IMR-90 (cell line): ENCODE measurements around the gene FAM181B. TPM values are rescaled to one million over a fixed set of nuclear protein-coding genes. Genes with fewer than 3 reads are reported as not detected.

Source experiments
- ATAC-seq: fragments of 200-7000 bp; cut with Tn5 transposase; 2 replicates; pipeline ENCODE4 v1.9.1; 2020; ENCODE audit warnings: low read depth, mild to moderate bottlenecking, moderate library complexity
- BruUV-seq: library from RNA; stranded (reverse); fragments of 400-500 nt; replicated peaks from 2 replicates; lab custom pipeline; 2021; lab: Mats Ljungman, UMichigan
- CTCF ChIA-PET: fragments of 300-600 bp; formaldehyde crosslinking; extraction: SDS; loops from one replicate; lab custom pipeline; 2021; ENCODE audit warnings: antibody characterized with exemption; lab: Yijun Ruan, JAX
- POLR2A ChIA-PET: fragments of 300-600 bp; sonication (Branson Sonifier 250); formaldehyde crosslinking; loops from one replicate; lab custom pipeline; 2022; ENCODE audit warnings: antibody characterized with exemption; ENCODE audit not compliant: unreplicated experiment; lab: Charles Lee
- DNase-seq: peaks from one replicate; pipeline ENCODE4 v3.0.0; 2013
- H2AFZ ChIP-seq: replicated peaks from 2 replicates; pipeline ENCODE3; 2013; ENCODE audit warnings: low read length, mild to moderate bottlenecking; ENCODE audit not compliant: poor library complexity
- H2AK5ac ChIP-seq: 2 replicates; pipeline ENCODE4 v1.6.1; 2013; ENCODE audit warnings: low read depth, low read length, inconsistent platforms
- H2AK9ac ChIP-seq: replicated peaks from 2 replicates; pipeline ENCODE3; 2013; ENCODE audit warnings: mild to moderate bottlenecking, low read depth, low read length, moderate library complexity; ENCODE audit not compliant: poor library complexity
- H2BK120ac ChIP-seq: 2 replicates; pipeline ENCODE4 v1.6.1; 2013; ENCODE audit warnings: low read depth, low read length, inconsistent platforms
- H2BK15ac ChIP-seq: 3 replicates; pipeline ENCODE4 v1.6.1; 2013; ENCODE audit warnings: low read depth, low read length, inconsistent platforms
- H2BK20ac ChIP-seq: 2 replicates; pipeline ENCODE4 v1.6.1; 2013; ENCODE audit warnings: low read depth, mild to moderate bottlenecking, inconsistent platforms, low read length, moderate library complexity
- H2BK5ac ChIP-seq: 2 replicates; pipeline ENCODE4 v1.6.1; 2013; ENCODE audit warnings: mild to moderate bottlenecking, low read depth, low read length, inconsistent platforms; ENCODE audit not compliant: poor library complexity, severe bottlenecking
- H3K14ac ChIP-seq: replicated peaks from 2 replicates; pipeline ENCODE4 v1.6.1; 2013; ENCODE audit warnings: low read depth, low read length, inconsistent platforms
- H3K18ac ChIP-seq: 2 replicates; pipeline ENCODE4 v1.6.1; 2013; ENCODE audit warnings: low read depth, low read length, control low read depth
- H3K23ac ChIP-seq: 2 replicates; pipeline ENCODE4 v1.6.1; 2013; ENCODE audit warnings: low read depth, low read length, inconsistent platforms
- H3K27ac ChIP-seq: 2 replicates; pipeline ENCODE4 v1.5.1; 2013; ENCODE audit warnings: mild to moderate bottlenecking, control low read depth, low read length; ENCODE audit not compliant: insufficient read depth
- H3K27me3 ChIP-seq: 2 replicates; pipeline ENCODE4 v1.6.1; 2013; ENCODE audit warnings: low read length; ENCODE audit not compliant: control insufficient read depth, insufficient read depth
- H3K36me3 ChIP-seq: 2 replicates; pipeline ENCODE4 v1.6.1; 2013; ENCODE audit warnings: low read length, mixed read lengths; ENCODE audit not compliant: control insufficient read depth, insufficient read depth
- H3K4ac ChIP-seq: 2 replicates; pipeline ENCODE4 v1.6.1; 2013; ENCODE audit warnings: low read depth, low read length, inconsistent platforms
- H3K4me1 ChIP-seq: 2 replicates; pipeline ENCODE4 v1.6.1; 2013; ENCODE audit warnings: low read length, mixed read lengths; ENCODE audit not compliant: control insufficient read depth, insufficient read depth
- H3K4me2 ChIP-seq: 2 replicates; pipeline ENCODE4 v1.6.1; 2013; ENCODE audit warnings: low read depth, mild to moderate bottlenecking, control low read depth, low read length, moderate library complexity
- H3K4me3 ChIP-seq: 2 replicates; pipeline ENCODE4 v1.5.1; 2013; ENCODE audit warnings: low read depth, mild to moderate bottlenecking, control low read depth, low read length, moderate library complexity; ENCODE audit not compliant: insufficient read depth
- H3K56ac ChIP-seq: 2 replicates; pipeline ENCODE4 v1.6.1; 2013; ENCODE audit warnings: low read length, inconsistent platforms; ENCODE audit not compliant: insufficient read depth; ENCODE audit errors: extremely low read depth
- H3K79me1 ChIP-seq, 2 experiments: 2 replicates each; pipeline ENCODE4 v1.6.1; 2013; ENCODE audit warnings: low read length in 2 of 2, inconsistent platforms in 1 of 2, low read depth in 1 of 2
- H3K9ac ChIP-seq: 2 replicates; pipeline ENCODE4 v1.6.1; 2013; ENCODE audit warnings: low read depth, low read length, control low read depth
- H3K9me1 ChIP-seq: 2 replicates; pipeline ENCODE4 v1.6.1; 2013; ENCODE audit warnings: low read length, inconsistent platforms; ENCODE audit not compliant: insufficient read depth
- H3K9me3 ChIP-seq: 2 replicates; pipeline ENCODE4 v1.6.1; 2013; ENCODE audit warnings: low read length; ENCODE audit not compliant: control insufficient read depth, insufficient read depth
- H4K20me1 ChIP-seq: 2 replicates; pipeline ENCODE4 v1.6.1; 2013; ENCODE audit warnings: low read length, inconsistent platforms; ENCODE audit not compliant: insufficient read depth
- H4K5ac ChIP-seq: 2 replicates; pipeline ENCODE4 v1.6.1; 2013; ENCODE audit warnings: mild to moderate bottlenecking, low read depth, low read length, control low read depth
- H4K8ac ChIP-seq, 2 experiments: 2 replicates each; pipeline ENCODE4 v1.6.1; 2013; ENCODE audit warnings: low read depth in 2 of 2, low read length in 2 of 2, control low read depth in 1 of 2, inconsistent platforms in 1 of 2
- H4K91ac ChIP-seq: 2 replicates; pipeline ENCODE4 v1.6.1; 2013; ENCODE audit warnings: low read depth, low read length, inconsistent platforms; ENCODE audit not compliant: insufficient read depth
- CHD1 ChIP-seq: IDR thresholded peaks from 2 replicates; pipeline ENCODE4 v1.6.1; 2012; ENCODE audit warnings: low read depth, low read length, improper control_type of control experiment
- ELK1 ChIP-seq: fragments of 150-350 bp; IDR thresholded peaks from 2 replicates; pipeline ENCODE4 v1.6.1; 2016; ENCODE audit warnings: low read depth, mild to moderate bottlenecking, low read length, moderate library complexity, borderline replicate concordance
- MAFK ChIP-seq: IDR thresholded peaks from 2 replicates; pipeline ENCODE4 v1.6.1; 2012; ENCODE audit warnings: low read depth, low read length, improper control_type of control experiment
- MAZ ChIP-seq: IDR thresholded peaks from 2 replicates; pipeline ENCODE4 v1.6.1; 2012; ENCODE audit warnings: low read depth, mild to moderate bottlenecking, low read length, improper control_type of control experiment, moderate library complexity, borderline replicate concordance
- MXI1 ChIP-seq: IDR thresholded peaks from 2 replicates; pipeline ENCODE4 v1.6.1; 2012; ENCODE audit warnings: low read depth, mild to moderate bottlenecking, low read length, moderate library complexity, borderline replicate concordance
- POLR2A ChIP-seq: IDR thresholded peaks from 2 replicates; pipeline ENCODE4 v1.6.1; 2012; ENCODE audit warnings: mild to moderate bottlenecking, low read depth, low read length
- RAD21 ChIP-seq: IDR thresholded peaks from 2 replicates; pipeline ENCODE4 v1.6.1; 2012; ENCODE audit warnings: low read length, improper control_type of control experiment
- RFX5 ChIP-seq: IDR thresholded peaks from 2 replicates; pipeline ENCODE4 v1.8.0; 2012; ENCODE audit warnings: low read depth, mild to moderate bottlenecking, low read length, moderate library complexity
- SMC3 ChIP-seq: fragments of 150-350 bp; IDR thresholded peaks from 2 replicates; pipeline ENCODE4 v1.6.1; 2016; ENCODE audit warnings: low read depth, mild to moderate bottlenecking, antibody characterized with exemption, low read length, moderate library complexity
- USF2 ChIP-seq: fragments of 150-350 bp; IDR thresholded peaks from 2 replicates; pipeline ENCODE4 v1.6.1; 2017; ENCODE audit warnings: mild to moderate bottlenecking, antibody characterized with exemption, low read length, low read depth
- WGBS, 2 experiments: methylation state at CpG; one replicate each; pipeline versions ENCODE4 v1.1.5 to v1.1.7; 2013; ENCODE audit warnings: missing lambda C conversion rate in 2 of 2; ENCODE audit not compliant: insufficient read length in 1 of 2; ENCODE audit errors: extremely low coverage in 2 of 2; 5-methylcytosine and 5-hydroxymethylcytosine counted together
- dilution Hi-C: fragments of 300-500 bp; cut with HindIII; formaldehyde crosslinking; loops from one replicate; pipeline ENCODE4 v1.14.3; 2018; ENCODE audit warnings: low sequenced_read_pairs; ENCODE audit not compliant: unreplicated experiment
- in situ Hi-C: fragments of 300-500 bp; cut with MboI; formaldehyde crosslinking; loops from 3 replicates; pipeline ENCODE4 v1.14.3; 2019; ENCODE audit warnings: low sequenced_read_pairs, inconsistent platforms, mixed read lengths
- intact Hi-C: fragments of 100-400 bp; cut with micrococcal nuclease; formaldehyde crosslinking; loops from 2 replicates; pipeline ENCODE4 v1.10.0; 2022
- polyA plus RNA-seq, 3 experiments: library from polyadenylated mRNA; depleted of rRNA; stranded (reverse); fragments of >200 nt; gene quantifications; 2 replicates each; pipeline ENCODE4 v1.2.3, GENCODE V29; 2012; ENCODE audit warnings: low replicate concordance in 1 of 3
- total RNA-seq: library from RNA; depleted of rRNA; stranded (reverse); fragments of >200 nt; gene quantifications from 2 replicates; pipeline ENCODE4 v1.2.3, GENCODE V29; 2012
- TF ChIP-seq, protein P1 (sequence below): conservative IDR thresholded peaks from 2 replicates; pipeline ENCODE4 v1.5.1; 2012; ENCODE audit warnings: mild to moderate bottlenecking, low read depth, low read length, improper control_type of control experiment

FAM181B gene
- total and polyA plus RNA-seq, 2 of the 4 experiments (the other 2 are of a cell fraction): not detected

GRCh38 chr11:82754410-82754809 is 20.7 kb upstream of the FAM181B start:
- H2BK120ac ChIP-seq: no peak overlapping the region
- intact Hi-C loops (no loop called here), in situ Hi-C loops (no loop called here), dilution Hi-C loops (no loop called here)
- H2BK20ac ChIP-seq: no peak overlapping the region
- H3K14ac ChIP-seq: no peak overlapping the region
- no peak overlapping the region for H3K9ac ChIP-seq
- no peak overlapping the region for H2BK5ac ChIP-seq
- no peak overlapping the region for H2BK15ac ChIP-seq
- TF ChIP-seq USF2: no peak
- TF ChIP-seq MAZ: no peak
- TF ChIP-seq RFX5: no peak
- TF ChIP-seq CHD1: no peak
- TF ChIP-seq, protein P1, sequence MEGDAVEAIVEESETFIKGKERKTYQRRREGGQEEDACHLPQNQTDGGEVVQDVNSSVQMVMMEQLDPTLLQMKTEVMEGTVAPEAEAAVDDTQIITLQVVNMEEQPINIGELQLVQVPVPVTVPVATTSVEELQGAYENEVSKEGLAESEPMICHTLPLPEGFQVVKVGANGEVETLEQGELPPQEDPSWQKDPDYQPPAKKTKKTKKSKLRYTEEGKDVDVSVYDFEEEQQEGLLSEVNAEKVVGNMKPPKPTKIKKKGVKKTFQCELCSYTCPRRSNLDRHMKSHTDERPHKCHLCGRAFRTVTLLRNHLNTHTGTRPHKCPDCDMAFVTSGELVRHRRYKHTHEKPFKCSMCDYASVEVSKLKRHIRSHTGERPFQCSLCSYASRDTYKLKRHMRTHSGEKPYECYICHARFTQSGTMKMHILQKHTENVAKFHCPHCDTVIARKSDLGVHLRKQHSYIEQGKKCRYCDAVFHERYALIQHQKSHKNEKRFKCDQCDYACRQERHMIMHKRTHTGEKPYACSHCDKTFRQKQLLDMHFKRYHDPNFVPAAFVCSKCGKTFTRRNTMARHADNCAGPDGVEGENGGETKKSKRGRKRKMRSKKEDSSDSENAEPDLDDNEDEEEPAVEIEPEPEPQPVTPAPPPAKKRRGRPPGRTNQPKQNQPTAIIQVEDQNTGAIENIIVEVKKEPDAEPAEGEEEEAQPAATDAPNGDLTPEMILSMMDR: no peak
- TF ChIP-seq MXI1: no peak
- TF ChIP-seq POLR2A: no peak
- no peak for TF ChIP-seq RAD21
- TF ChIP-seq SMC3: no peak
- no peak for TF ChIP-seq MAFK
- TF ChIP-seq ELK1: no peak
- no CpG with 5 or more reads among the region's 4 CpGs for WGBS, 2 experiments
- no peak overlapping the region for H3K4me2 ChIP-seq
- no peaks in the 10 kb centered on the region for H3K79me1 ChIP-seq
- no peak overlapping the region for H3K56ac ChIP-seq
- POLR2A ChIA-PET: no interaction called here
- no peak overlapping the region for H3K27ac ChIP-seq
- no peak overlapping the region for H3K18ac ChIP-seq
- H3K4ac ChIP-seq: no peak overlapping the region
- H3K9me1 ChIP-seq: no peaks in the 10 kb centered on the region
- H4K91ac ChIP-seq: no peak overlapping the region
- BruUV-seq: no TSS peak
- H3K4me1 ChIP-seq: no peaks in the 10 kb centered on the region
- no peaks in the 10 kb centered on the region for H4K20me1 ChIP-seq
- H4K8ac ChIP-seq: no peak overlapping the region
- H3K9me3 ChIP-seq: no peaks in the 10 kb centered on the region
- H2AK9ac ChIP-seq: no peak overlapping the region
- H3K27me3 ChIP-seq: peaks cover 7% of the 10 kb centered on the region; the same call in 1 of the 2 replicates
- DNase-seq: no peak
- CTCF ChIA-PET: interaction anchor here (0.9 kb wide), 1 partner anchor 22 kb away, joined by 3 read pairs; no protein-coding TSS in a partner anchor
- no peak overlapping the region for H2AK5ac ChIP-seq
- no peak overlapping the region for H3K23ac ChIP-seq
- H3K4me3 ChIP-seq: no peak overlapping the region
- no peaks in the 10 kb centered on the region for H3K36me3 ChIP-seq
- no peak overlapping the region for H2AFZ ChIP-seq
- no peak for ATAC-seq
- H4K5ac ChIP-seq: no peak overlapping the region
